ENCODE measurements around the gene HRNR. TPM values are rescaled to one million over a fixed set of nuclear protein-coding genes. Genes with fewer than 3 reads are reported as not detected.

Gene HRNR
- total RNA-seq, 4 donors from 2014 or later = not detected

DNA sequence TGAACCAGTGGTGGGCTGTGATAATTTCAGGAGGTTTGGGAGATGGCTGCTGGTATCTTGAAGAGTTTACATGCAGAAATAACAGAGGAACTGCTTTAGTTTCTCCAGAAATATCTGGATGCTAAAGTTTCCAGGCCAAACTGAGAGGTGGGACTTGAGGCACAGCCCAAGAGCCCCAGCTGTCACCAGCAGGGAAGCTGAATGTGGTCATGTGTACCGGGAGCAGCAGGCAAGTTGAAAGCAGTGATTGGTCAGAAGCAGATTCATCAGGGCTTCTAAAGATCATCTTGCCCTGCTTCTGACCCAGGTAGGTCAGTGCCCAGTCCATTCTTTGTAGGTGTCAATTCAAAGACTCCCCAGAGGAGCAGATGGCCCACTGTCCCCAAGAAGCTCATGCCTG, 57.0 kb downstream of the HRNR start:
- no peak for TF ChIP-seq POLR2A (IDR thresholded peaks at IDR 0.05)
- TF ChIP-seq, protein P1, sequence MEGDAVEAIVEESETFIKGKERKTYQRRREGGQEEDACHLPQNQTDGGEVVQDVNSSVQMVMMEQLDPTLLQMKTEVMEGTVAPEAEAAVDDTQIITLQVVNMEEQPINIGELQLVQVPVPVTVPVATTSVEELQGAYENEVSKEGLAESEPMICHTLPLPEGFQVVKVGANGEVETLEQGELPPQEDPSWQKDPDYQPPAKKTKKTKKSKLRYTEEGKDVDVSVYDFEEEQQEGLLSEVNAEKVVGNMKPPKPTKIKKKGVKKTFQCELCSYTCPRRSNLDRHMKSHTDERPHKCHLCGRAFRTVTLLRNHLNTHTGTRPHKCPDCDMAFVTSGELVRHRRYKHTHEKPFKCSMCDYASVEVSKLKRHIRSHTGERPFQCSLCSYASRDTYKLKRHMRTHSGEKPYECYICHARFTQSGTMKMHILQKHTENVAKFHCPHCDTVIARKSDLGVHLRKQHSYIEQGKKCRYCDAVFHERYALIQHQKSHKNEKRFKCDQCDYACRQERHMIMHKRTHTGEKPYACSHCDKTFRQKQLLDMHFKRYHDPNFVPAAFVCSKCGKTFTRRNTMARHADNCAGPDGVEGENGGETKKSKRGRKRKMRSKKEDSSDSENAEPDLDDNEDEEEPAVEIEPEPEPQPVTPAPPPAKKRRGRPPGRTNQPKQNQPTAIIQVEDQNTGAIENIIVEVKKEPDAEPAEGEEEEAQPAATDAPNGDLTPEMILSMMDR (IDR thresholded peaks at IDR 0.05) = no peak
- in situ Hi-C loops (cut with MboI; ENCODE audit: low pct_ligation_motif_present in 1 of 4, low pct_unique_long_range_greater_than_20kb in 1 of 4, low sequenced_read_pairs in 3 of 4) = no loop called here
- Histone ChIP-seq H3K27ac (no peak overlapping the region), H3K27me3 (no peaks in the 10 kb centered on the region), H3K36me3 (no peaks in the 10 kb centered on the region), H3K9me3 (no peaks in the 10 kb centered on the region), H3K4me1 (peaks cover 0 to 4% (median 0%) of the 10 kb centered on the region in 4 donors), H3K4me3 (no peak overlapping the region)
- no peak for DNase-seq
- whole genome bisulfite sequencing, 2 donors (ENCODE audit: low coverage in 1 of 2) = 50% methylated on average over 1 of the region's 1 CpG; no CpG with 5 or more reads in 1 of the 2 donors
- intact Hi-C loops (cut with DNase I; ENCODE audit: low total_unique reads) = no loop called here

DNA sequence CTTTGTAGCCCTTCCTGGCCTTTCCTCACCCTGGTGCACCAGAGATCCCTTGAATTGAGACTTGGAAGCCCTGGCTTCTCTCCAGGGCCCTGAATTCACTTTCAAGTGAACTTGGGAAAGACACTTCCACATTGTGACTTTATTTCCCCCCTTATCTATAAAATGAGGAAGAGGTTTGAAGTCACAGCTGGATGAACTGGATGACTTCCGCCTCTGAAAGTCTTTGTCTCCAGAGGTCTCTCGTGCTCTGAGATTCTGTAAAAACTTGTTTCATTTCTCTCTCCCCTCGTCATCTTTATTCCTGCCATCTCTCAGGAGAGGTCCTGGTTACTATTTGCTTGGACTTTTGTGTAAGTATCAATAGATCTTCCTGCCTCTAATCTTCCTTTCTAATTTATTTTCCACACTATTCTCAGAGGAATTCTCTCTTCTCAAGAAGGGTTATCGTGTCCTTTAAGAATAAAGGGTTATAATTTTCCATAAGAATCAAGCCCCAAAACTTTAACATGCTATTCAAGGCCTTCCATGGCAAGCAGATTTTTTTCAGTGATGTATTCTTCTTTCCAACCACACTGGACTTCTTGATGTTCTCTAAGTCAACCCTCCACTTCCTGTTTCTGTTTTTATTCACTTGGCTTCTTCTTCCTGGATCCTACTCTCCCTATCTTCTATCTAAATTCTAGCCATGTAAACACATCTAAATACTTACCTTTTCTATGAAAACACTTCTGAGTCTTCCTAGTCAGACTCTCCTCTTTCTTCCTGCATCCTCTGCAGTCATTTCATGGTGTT, 58.5 kb downstream of the HRNR start:
- no peaks in the 10 kb centered on the region for H3K36me3 ChIP-seq
- TF ChIP-seq, protein P1 (IDR thresholded peaks at IDR 0.05) = no peak
- TF ChIP-seq EP300 (IDR thresholded peaks at IDR 0.05; ENCODE audit: low read depth) (no peak), POLR2A (IDR thresholded peaks at IDR 0.05) (no peak), POLR2AphosphoS5 (IDR thresholded peaks at IDR 0.05) (no peak)
- no peak overlapping the region for H3K4me3 ChIP-seq
- H3K9me3 ChIP-seq = no peaks in the 10 kb centered on the region
- peaks cover 0 to 4% (median 0%) of the 10 kb centered on the region in 4 donors for H3K4me1 ChIP-seq
- no peak for DNase-seq
- intact Hi-C loops (cut with DNase I; ENCODE audit: low total_unique reads) (no loop called here), in situ Hi-C loops (cut with MboI; ENCODE audit: low pct_ligation_motif_present in 1 of 4, low pct_unique_long_range_greater_than_20kb in 1 of 4, low sequenced_read_pairs in 3 of 4) (no loop called here)
- 83 to 89% methylated on average over 3 to 4 of the region's 4 CpGs for WGBS, 2 donors (ENCODE audit: low coverage in 1 of 2)
- H3K27ac ChIP-seq = no peak overlapping the region
- H3K27me3 ChIP-seq = no peaks in the 10 kb centered on the region

DNA sequence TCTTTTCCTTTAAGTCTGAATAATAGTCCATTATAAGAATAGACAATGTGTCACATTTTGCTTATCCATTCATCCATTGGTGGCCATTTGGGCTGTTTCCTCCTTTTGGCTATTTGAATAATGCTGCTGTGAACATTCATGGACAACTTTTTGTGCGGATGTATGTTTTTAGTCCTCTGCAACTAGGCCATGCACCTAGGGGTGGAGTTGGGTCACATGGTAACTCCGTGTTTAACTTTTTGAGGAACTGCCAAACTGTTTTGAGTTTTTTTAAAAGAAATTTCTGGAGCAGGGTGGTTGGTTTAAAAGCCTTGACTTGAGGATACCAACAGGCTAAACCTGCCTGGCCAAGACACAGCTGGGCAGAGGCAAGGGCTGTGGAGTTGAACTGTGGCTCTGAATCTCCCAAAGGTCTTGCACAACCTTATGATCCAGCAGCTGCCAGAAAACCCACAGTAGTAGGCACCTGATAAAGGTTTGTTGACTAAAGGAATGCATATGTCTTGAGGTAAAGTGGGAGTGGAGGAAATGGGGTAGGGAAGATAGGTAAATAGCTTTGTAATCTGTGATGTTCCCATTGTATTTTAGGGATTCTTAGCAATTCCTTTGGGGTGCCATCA, 59.4 kb downstream of the HRNR start:
- in situ Hi-C loops (cut with MboI; ENCODE audit: low pct_ligation_motif_present in 1 of 4, low pct_unique_long_range_greater_than_20kb in 1 of 4, low sequenced_read_pairs in 3 of 4) (no loop called here), intact Hi-C loops (cut with DNase I; ENCODE audit: low total_unique reads) (no loop called here)
- Histone ChIP-seq H3K9me3 (no peaks in the 10 kb centered on the region), H3K27me3 (no peaks in the 10 kb centered on the region), H3K4me3 (no peak overlapping the region), H3K4me1 (peaks cover 0 to 4% (median 0%) of the 10 kb centered on the region in 4 donors), H3K27ac (no peak overlapping the region), H3K36me3 (no peaks in the 10 kb centered on the region)
- WGBS, 2 donors (ENCODE audit: low coverage in 1 of 2) = 69% methylated on average over 2 of the region's 2 CpGs; no CpG with 5 or more reads in 1 of the 2 donors
- no peak for DNase-seq
- TF ChIP-seq EP300 (IDR thresholded peaks at IDR 0.05; ENCODE audit: low read depth) (no peak), POLR2A (IDR thresholded peaks at IDR 0.05) (no peak), POLR2AphosphoS5 (IDR thresholded peaks at IDR 0.05) (no peak)
- TF ChIP-seq, protein P1 (IDR thresholded peaks at IDR 0.05) = no peak

DNA sequence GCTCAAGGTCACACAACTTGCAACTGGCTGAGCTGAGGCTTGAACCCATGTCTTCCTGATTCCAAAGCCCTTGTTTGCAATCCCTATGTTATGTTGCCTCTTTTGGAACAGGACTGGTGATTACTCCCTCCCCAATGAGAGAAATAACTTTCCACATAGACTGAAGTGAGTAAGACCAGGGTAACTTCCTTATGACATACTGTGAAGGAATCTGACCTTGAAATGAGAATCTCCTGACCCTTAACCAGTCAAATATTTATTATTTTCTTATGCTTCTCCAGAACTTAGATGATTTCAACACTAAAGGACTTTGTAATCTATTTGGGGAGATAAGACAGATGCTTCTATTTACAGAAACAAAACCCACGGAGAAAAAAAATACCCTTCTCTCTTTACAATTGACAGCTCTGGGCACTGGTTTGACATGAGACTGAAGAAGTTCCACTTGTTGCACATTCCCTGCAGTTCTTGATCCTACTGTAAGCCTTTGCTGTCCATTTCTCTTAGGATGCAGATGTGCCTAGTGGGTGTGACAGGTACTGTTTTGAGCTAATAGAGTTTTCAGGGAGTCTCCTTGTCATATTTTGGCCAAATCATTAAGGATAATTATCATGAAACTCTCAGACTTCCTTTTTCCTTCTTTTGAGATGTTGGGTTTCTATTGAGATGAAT, 61.1 kb downstream of the HRNR start:
- no peaks in the 10 kb centered on the region for H3K4me1 ChIP-seq
- no peak for DNase-seq
- TF ChIP-seq POLR2A (IDR thresholded peaks at IDR 0.05) = no peak
- WGBS, 2 donors (ENCODE audit: low coverage in 1 of 2) = 44 to 75% methylated on average over 1 of the region's 1 CpG
- no peak overlapping the region for H3K27ac ChIP-seq
- H3K27me3 ChIP-seq = no peaks in the 10 kb centered on the region
- no peak overlapping the region for H3K4me3 ChIP-seq
- H3K36me3 ChIP-seq = no peaks in the 10 kb centered on the region
- H3K9me3 ChIP-seq = no peaks in the 10 kb centered on the region
- intact Hi-C loops (cut with DNase I; ENCODE audit: low total_unique reads) = no loop called here
- in situ Hi-C loops (cut with MboI; ENCODE audit: low pct_ligation_motif_present in 1 of 4, low pct_unique_long_range_greater_than_20kb in 1 of 4, low sequenced_read_pairs in 3 of 4) = no loop called here

Other genes with a start within 250 kb of the HRNR start
- gene S100A10, start 230.3 kb downstream of the HRNR start, total RNA-seq = 100 to 1,000 TPM in 3 of 4 donors, 10 to 100 TPM in 1; 59.1 to 289 (median 251) TPM
- 100 to 1,000 TPM in 1 of 4 donors, 10 to 100 TPM in 3; 35.6 to 108 (median 54.8) TPM for gene S100A11, start 187.2 kb downstream of the HRNR start, total RNA-seq
- gene TCHHL1, start 135.1 kb downstream of the HRNR start, total RNA-seq = not detected
- gene TCHH, start 108.7 kb downstream of the HRNR start, total RNA-seq = under 1 TPM in 1 of 4 donors, not detected in 3; under 0.01 TPM
- not detected for gene RPTN, start 65.0 kb downstream of the HRNR start, total RNA-seq
- not detected for gene FLG, start 101.0 kb upstream of the HRNR start, total RNA-seq
- gene FLG2, start 135.8 kb upstream of the HRNR start, total RNA-seq = not detected
- not detected for gene CRNN, start 190.1 kb upstream of the HRNR start, total RNA-seq

Data from transverse colon (tissue), 4 donors.